ENCODE data around the gene BORCS5. TPM values are rescaled to one million over a fixed set of nuclear protein-coding genes. Genes with fewer than 3 reads are reported as not detected.
"Not testable (repeated sequence)": the region's sequence is repeated elsewhere in the genome, so short reads cannot be mapped to it uniquely, and the experiment has no call there.

The BORCS5 gene
- total and polyA plus RNA-seq, 12 donors: 3.6 to 30.1 (median 10.6) TPM

- peaks cover 0 to 8% of the 10 kb centered on the region in 2 donors for H3K36me3 ChIP-seq (replicated peaks in 1 of 2)
- no peak overlapping the region for H3K4me3 ChIP-seq
- TF ChIP-seq POLR2A (IDR thresholded peaks at IDR 0.05) (no peak), CTCF (IDR thresholded peaks at IDR 0.05) (no peak)
- H3K27me3 ChIP-seq: no peaks in the 10 kb centered on the region
- H3K27ac ChIP-seq: peak overlapping the region in 2 of 5 donors; percentile 13 to 38
- peaks cover 0 to 25% of the 10 kb centered on the region in 2 donors for H3K4me1 ChIP-seq (replicated peaks in 1 of 2)
- no peaks in the 10 kb centered on the region for H3K9me3 ChIP-seq (replicated peaks in 1 of 3)
- intact Hi-C loops (cut with DNase I): no loop called here
- WGBS, 4 donors: 82 to 100% (median 92%) methylated on average over 1 of the region's 1 CpG
- DNase-seq: no peak
Measured at GRCh38 chr12:12495536-12495935, 138.7 kb downstream of the BORCS5 start.

GRCh38 chr12:12498210-12498609 is 141.3 kb downstream of the BORCS5 start:
- no peaks in the 10 kb centered on the region for H3K27me3 ChIP-seq
- DNase-seq: no peak
- H3K36me3 ChIP-seq (replicated peaks in 1 of 2): peaks cover 0 to 8% of the 10 kb centered on the region in 2 donors
- intact Hi-C loops (cut with DNase I): no loop called here
- H3K4me1 ChIP-seq (replicated peaks in 1 of 2): peaks cover 0 to 46% of the 10 kb centered on the region in 2 donors
- 81 to 84% (median 83%) methylated on average over 4 of the region's 4 CpGs for WGBS, 4 donors
- H3K27ac ChIP-seq: peak overlapping the region in 1 of 5 donors; percentile 15
- no peaks in the 10 kb centered on the region for H3K9me3 ChIP-seq (replicated peaks in 1 of 3)
- no peak for TF ChIP-seq CTCF (IDR thresholded peaks at IDR 0.05)
- no peak for TF ChIP-seq POLR2A (IDR thresholded peaks at IDR 0.05)
- H3K4me3 ChIP-seq: no peak overlapping the region

GRCh38 chr12:12499909-12500604 is 143.2 kb downstream of the BORCS5 start:
- Histone ChIP-seq H3K36me3 (replicated peaks in 1 of 2) (peaks cover 0 to 8% of the 10 kb centered on the region in 2 donors), H3K4me3 (no peak overlapping the region), H3K27ac (peak overlapping the region in 1 of 5 donors; percentile 48), H3K27me3 (no peaks in the 10 kb centered on the region), H3K4me1 (replicated peaks in 1 of 2) (peaks cover 3 to 62% of the 10 kb centered on the region in 2 donors), H3K9me3 (replicated peaks in 1 of 3) (no peaks in the 10 kb centered on the region)
- 93 to 95% (median 94%) methylated on average over 5 of the region's 5 CpGs for WGBS, 4 donors
- intact Hi-C loops (cut with DNase I): no loop called here
- DNase-seq: no peak
- no peak for TF ChIP-seq POLR2A (IDR thresholded peaks at IDR 0.05)
- TF ChIP-seq CTCF (IDR thresholded peaks at IDR 0.05): no peak

- DNase-seq: no peak
- H3K9me3 ChIP-seq (replicated peaks in 1 of 3): no peaks in the 10 kb centered on the region
- peaks cover 9 to 65% of the 10 kb centered on the region in 2 donors for H3K4me1 ChIP-seq (replicated peaks in 1 of 2)
- 37 to 51% (median 47%) methylated on average over 3 of the region's 3 CpGs for WGBS, 4 donors
- intact Hi-C loops (cut with DNase I): no loop called here
- peaks cover 0 to 5% of the 10 kb centered on the region in 2 donors for H3K36me3 ChIP-seq (replicated peaks in 1 of 2)
- no peaks in the 10 kb centered on the region for H3K27me3 ChIP-seq
- no peak for TF ChIP-seq POLR2A (IDR thresholded peaks at IDR 0.05)
- TF ChIP-seq CTCF (IDR thresholded peaks at IDR 0.05): no peak
- peak overlapping the region in 1 of 5 donors; percentile 48 for H3K27ac ChIP-seq
- H3K4me3 ChIP-seq: peak overlapping the region in 1 of 4 donors; percentile 3
Measured at GRCh38 chr12:12501121-12501520, 144.2 kb downstream of the BORCS5 start.

GRCh38 chr12:12502130-12502814 is 145.4 kb downstream of the BORCS5 start:
- intact Hi-C loops (cut with DNase I); H3K4me3 ChIP-seq: not testable (repeated sequence)

More at GRCh38 chr12:12502130-12502814, 145.4 kb downstream of the BORCS5 start:
- DNase-seq; H3K9me3 ChIP-seq (replicated peaks in 1 of 3); H3K27me3 ChIP-seq; H3K36me3 ChIP-seq (replicated peaks in 1 of 2): not testable (repeated sequence)
- Histone ChIP-seq H3K4me1 (replicated peaks in 1 of 2) (peaks cover 19 to 68% of the 10 kb centered on the region in 2 donors), H3K27ac (peak overlapping the region in 3 of 5 donors; percentile 11 to 48 (median 17))
- 84 to 88% (median 86%) methylated on average over 7 of the region's 7 CpGs for WGBS, 4 donors
